Activated CD4-positive, alpha-beta T cell treated with anti-CD3 and anti-CD28 coated beads for 4 hours (primary cell): ENCODE results near the gene IFNA10.
"Not testable (repeated sequence)": the region's sequence is repeated elsewhere in the genome, so short reads cannot be mapped to it uniquely, and the experiment has no call there.

ENCODE experiments used
- DNase-seq, 2 donors: peaks; one replicate each; pipeline ENCODE4 v3.0.0-alpha.2; 2020

The IFNA10 gene

DNA sequence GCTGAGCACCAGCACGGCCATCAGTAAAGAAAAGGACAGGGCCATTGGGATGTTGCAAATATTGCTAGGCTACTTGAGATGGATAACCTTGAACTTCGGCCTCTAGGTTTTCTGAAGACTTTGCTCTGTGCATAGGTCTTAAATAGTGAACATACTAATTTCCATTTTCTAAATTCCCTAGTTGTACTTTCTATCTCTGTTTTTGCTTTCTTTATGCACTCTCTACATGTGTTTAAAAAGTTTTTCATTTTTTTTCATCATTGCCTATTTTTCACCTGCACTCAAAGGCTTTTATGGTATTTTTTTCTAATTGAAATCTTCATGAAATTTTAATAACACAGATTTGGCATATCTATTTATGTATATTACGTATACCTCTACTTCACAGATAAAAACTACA, 19.5 kb downstream of the IFNA10 start, which contains the start of gene IFNA4:
TSS of gene IFNA4 (minus strand) at position 101 of the 400 bp plus-strand sequence. CDS start at position 45, 56 bp downstream.
- not testable (repeated sequence) for DNase-seq

DNA sequence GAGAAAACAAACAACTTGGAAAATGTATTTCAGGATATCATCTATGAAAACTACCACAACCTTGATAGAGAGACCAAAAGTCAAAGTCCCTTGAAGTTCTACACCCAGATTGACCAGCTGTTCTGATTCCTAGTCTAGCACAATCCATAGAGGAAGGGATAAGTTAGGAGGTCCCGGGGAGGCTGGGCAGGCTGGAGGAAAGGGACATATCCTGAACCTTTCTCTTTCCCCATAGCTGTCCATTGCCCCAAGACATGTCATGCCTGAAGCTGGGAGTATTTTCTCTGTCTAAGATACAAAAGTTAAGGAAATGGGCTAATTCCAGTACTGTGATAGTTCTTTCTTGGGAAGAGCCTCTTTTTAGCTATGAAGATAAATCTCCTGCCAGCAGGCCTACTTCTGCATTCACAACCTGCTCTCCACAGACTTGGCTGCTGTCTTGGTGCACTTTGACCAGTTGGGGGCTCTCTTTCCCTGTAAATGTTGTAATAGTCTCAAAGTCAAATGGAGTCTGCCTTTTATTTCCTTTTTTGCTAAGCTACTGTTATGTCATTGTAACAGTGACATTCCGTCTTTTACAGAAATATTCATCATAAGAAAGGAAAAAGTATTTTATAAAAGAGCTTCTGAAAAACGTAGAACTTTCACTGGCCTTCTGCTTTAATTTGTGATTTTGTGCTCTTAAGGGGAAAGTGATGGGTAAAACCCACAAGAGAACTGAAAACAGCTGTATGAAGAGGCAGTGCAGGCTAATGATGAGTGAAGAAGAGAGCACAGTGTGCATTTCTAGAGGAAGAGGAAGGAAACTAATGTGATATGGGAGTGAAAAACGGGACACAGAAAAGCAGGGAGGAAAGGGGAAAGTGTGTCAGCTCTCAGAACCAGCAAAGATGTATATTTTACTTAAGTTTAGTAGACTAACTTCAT, 23.9 kb downstream of the IFNA10 start:
- DNase-seq, result peak in 1 of 2 donors; percentile 9

DNA sequence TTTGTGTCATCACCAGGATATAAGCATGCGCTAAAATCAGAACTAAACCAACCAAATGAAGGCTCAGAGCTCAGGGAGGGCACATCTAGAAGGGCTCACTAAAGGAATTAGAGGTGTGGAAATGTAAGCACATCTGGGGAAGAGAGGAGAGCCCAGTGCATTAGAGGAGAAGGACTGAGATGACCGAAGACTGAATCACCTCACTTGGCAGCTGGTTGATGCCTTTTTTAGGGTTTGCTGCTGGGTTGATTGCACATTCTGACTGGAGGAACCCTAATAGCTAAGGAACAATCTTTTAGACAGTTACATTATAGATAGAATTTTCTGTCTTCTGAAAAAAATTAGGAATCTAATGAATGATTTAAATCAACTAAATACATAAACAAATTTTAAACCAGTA, 32.3 kb downstream of the IFNA10 start:
- no peak for DNase-seq

DNA sequence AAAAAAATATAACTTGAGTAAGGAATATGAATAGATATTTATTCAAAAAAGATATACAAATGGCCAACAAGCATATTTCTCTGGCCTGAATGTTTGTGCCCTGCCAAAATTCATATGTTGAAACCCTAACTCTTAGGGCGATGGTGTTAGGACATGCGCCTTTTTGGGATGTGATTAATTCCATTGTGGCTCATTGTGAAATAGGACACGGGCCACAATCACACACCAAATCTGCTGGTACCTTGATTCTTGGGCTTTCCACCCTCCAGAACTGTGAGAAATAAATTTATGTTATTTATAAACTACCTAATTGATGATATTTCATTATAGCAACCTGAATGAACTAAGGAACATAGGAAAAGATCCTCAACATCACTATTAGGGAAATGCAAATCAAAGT, 34.8 kb downstream of the IFNA10 start:
- DNase-seq, result no peak

DNA sequence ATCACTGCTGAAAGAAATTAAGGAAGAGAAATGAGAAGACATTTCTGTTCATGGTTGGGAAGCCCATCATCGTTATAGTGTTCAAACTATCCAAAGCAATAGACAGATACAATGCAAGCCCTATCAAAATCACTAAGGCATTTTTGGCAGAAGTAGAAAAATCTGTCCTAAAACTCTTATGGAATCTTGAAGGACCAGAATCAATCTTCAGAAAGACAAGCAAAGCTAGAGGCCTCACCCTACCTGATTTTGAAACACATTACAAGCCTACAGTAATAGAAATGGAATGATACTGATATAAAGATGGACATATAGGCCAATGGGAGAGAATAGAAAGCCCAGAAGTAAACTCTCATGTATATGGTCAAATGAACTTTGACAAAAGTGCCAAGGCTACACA, 35.6 kb downstream of the IFNA10 start:
- DNase-seq, result no peak

DNA sequence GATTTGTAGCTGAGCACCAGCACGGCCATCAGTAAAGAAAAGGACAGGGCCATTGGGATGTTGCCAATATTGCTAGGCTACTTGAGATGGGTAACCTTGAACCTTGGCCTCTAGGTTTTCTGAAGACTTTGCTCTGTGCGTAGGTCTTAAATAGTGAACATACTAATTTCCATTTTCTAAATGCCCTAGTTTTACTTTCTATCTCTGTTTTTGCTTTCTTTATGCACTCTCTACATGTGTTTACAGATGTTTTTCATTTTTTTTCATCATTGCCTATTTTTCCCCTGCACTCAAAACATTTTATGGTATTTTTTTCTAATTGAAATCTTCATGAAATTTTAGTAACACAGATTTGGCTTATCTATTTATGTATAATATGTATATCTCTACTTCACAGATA, 40.4 kb downstream of the IFNA10 start, which contains the start of gene IFNA21:
TSS of gene IFNA21 (minus strand) at position 101 of the 400 bp plus-strand sequence. CDS start at position 53, 48 bp downstream.
- not testable (repeated sequence) for DNase-seq

DNA sequence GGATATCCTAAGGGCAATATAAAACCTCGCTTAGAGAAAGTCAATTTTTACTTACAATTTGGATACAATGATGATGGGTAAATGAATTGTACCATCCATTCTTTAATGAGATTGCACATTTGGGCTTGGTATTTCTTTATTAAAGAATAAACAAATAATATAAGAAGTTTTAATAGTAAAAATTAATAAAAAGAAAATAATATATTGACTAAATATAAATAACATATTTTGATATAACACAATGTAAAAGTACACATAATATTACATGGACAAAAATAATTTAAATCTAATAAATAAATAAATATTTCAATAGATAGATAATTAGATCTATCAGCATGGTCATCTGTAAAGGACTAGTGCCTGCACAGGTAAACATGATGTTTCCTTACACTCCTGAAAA, 41.4 kb downstream of the IFNA10 start:
- DNase-seq, result no peak

DNA sequence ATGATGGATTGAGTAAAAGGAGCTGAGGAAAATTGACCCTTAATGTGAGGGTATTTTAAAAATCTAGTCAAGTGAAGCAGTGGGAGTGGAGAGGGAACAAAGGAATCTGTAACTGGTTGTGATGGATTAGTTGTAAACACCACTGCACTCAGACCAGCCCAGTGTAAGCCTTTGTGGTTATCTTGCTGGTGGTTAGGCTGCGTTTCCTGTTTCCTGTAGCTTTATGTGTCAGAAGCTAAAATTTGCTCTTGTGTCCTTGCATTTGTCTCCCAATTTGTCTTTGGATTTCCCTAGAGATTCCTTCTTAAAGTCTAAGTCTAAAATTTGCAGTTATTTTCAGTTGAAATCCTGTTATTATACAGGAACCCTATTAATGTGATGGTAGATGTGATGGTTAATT, 46.8 kb downstream of the IFNA10 start:
- no peak for DNase-seq
